Loucy (cell line): ENCODE measurements around the gene SOBP.

ENCODE experiments used
- H2AFZ ChIP-seq: fragments of 200-600 bp; sonication (generic); 2 replicates; pipeline ENCODE4 v1.6.0; 2016; ENCODE audit warnings: antibody characterized with exemption, mild to moderate bottlenecking, low read length, moderate library complexity
- H3F3A ChIP-seq: fragments of 200-600 bp; 2 replicates; pipeline ENCODE4 v1.6.0; 2016; ENCODE audit warnings: antibody characterized with exemption, low read depth, mild to moderate bottlenecking
- H3K27me3 ChIP-seq: fragments of 200-600 bp; sonication (generic); 2 replicates; pipeline ENCODE4 v1.6.1; 2014; ENCODE audit warnings: low read length, mild to moderate bottlenecking; ENCODE audit not compliant: insufficient read depth, poor library complexity, severe bottlenecking
- H3K36me3 ChIP-seq: fragments of 200-600 bp; sonication (generic); 2 replicates; pipeline ENCODE4 v1.6.1; 2016; ENCODE audit warnings: low read length; ENCODE audit not compliant: insufficient read depth
- H3K4me1 ChIP-seq: fragments of 200-600 bp; sonication (generic); 2 replicates; pipeline ENCODE4 v1.5.1; 2014; ENCODE audit warnings: low read length, mild to moderate bottlenecking; ENCODE audit not compliant: insufficient read depth, poor library complexity, severe bottlenecking
- H3K4me2 ChIP-seq: fragments of 200-600 bp; sonication (generic); 2 replicates; pipeline ENCODE4 v1.6.0; 2014; ENCODE audit warnings: antibody characterized with exemption, low read length, low read depth, mild to moderate bottlenecking; ENCODE audit not compliant: poor library complexity, severe bottlenecking
- H3K4me3 ChIP-seq: fragments of 200-600 bp; sonication (generic); 2 replicates; pipeline ENCODE4 v1.5.1; 2014; ENCODE audit warnings: low read length, mild to moderate bottlenecking, mixed read lengths; ENCODE audit not compliant: poor library complexity, severe bottlenecking
- H3K79me2 ChIP-seq: fragments of 200-600 bp; sonication (generic); 2 replicates; pipeline ENCODE4 v1.6.1; 2014; ENCODE audit warnings: low read length; ENCODE audit not compliant: insufficient read depth
- H3K9ac ChIP-seq: fragments of 200-600 bp; sonication (generic); 2 replicates; pipeline ENCODE4 v1.6.0; 2014; ENCODE audit warnings: mild to moderate bottlenecking, low read depth, low read length, moderate library complexity; ENCODE audit not compliant: poor library complexity, severe bottlenecking
- H3K9me2 ChIP-seq: fragments of 200-600 bp; sonication (generic); replicated peaks from 2 replicates; pipeline ENCODE4 v1.6.1; 2016; ENCODE audit warnings: low read depth, low read length, mixed read lengths
- H3K9me3 ChIP-seq: fragments of 200-600 bp; sonication (generic); 2 replicates; pipeline ENCODE4 v1.6.1; 2014; ENCODE audit warnings: mild to moderate bottlenecking, antibody characterized with exemption, low read length, low read depth; ENCODE audit not compliant: insufficient read depth
- H4K20me1 ChIP-seq: fragments of 200-600 bp; sonication (generic); 2 replicates; pipeline ENCODE4 v1.6.0; 2014; ENCODE audit warnings: antibody characterized with exemption, low read length, mild to moderate bottlenecking; ENCODE audit not compliant: insufficient read depth, poor library complexity, severe bottlenecking
- EZH2phosphoT487 ChIP-seq: fragments of 200-600 bp; IDR thresholded peaks from 2 replicates; pipeline ENCODE4 v1.6.1; 2018; ENCODE audit warnings: antibody characterized with exemption, mild to moderate bottlenecking, moderate library complexity, borderline replicate concordance
- TF ChIP-seq, protein P1 (sequence below): fragments of 200-600 bp; sonication (generic); conservative IDR thresholded peaks from 2 replicates; pipeline ENCODE4 v1.5.1; 2014; ENCODE audit warnings: mild to moderate bottlenecking, antibody characterized with exemption, low read length

SOBP gene

DNA sequence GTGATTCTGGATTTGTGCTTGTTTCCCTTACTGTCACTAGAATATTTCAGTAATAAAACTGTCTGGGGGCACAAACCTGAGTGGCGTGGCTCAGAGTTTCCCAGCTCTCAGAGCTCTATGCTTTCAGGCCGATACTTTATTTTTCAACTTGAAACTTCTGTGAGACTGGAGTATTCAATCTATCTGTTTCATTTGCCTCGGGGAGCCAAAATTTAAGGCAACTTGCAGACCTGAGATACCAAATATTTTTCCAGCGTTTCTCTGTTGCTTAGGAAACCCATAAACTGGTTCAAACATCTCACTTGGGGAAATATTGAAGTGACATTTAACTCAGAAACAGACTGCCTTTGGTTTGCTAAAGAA, 74.7 kb downstream of the SOBP start:
- Histone ChIP-seq H3K79me2 (no peaks in the 10 kb centered on the region), H3K27me3 (no peaks in the 10 kb centered on the region), H4K20me1 (peaks cover 4% of the 10 kb centered on the region), H3F3A (no peaks in the 10 kb centered on the region), H3K9ac (no peak overlapping the region), H3K9me3 (no peaks in the 10 kb centered on the region), H3K4me1 (peaks cover 3% of the 10 kb centered on the region), H2AFZ (no peak overlapping the region), H3K4me2 (no peak overlapping the region), H3K9me2 (no peaks in the 10 kb centered on the region), H3K4me3 (no peak overlapping the region), H3K36me3 (peaks cover 6% of the 10 kb centered on the region; the same call in 1 of the 2 replicates)
- TF ChIP-seq, protein P1, sequence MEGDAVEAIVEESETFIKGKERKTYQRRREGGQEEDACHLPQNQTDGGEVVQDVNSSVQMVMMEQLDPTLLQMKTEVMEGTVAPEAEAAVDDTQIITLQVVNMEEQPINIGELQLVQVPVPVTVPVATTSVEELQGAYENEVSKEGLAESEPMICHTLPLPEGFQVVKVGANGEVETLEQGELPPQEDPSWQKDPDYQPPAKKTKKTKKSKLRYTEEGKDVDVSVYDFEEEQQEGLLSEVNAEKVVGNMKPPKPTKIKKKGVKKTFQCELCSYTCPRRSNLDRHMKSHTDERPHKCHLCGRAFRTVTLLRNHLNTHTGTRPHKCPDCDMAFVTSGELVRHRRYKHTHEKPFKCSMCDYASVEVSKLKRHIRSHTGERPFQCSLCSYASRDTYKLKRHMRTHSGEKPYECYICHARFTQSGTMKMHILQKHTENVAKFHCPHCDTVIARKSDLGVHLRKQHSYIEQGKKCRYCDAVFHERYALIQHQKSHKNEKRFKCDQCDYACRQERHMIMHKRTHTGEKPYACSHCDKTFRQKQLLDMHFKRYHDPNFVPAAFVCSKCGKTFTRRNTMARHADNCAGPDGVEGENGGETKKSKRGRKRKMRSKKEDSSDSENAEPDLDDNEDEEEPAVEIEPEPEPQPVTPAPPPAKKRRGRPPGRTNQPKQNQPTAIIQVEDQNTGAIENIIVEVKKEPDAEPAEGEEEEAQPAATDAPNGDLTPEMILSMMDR: no peak
- no peak for TF ChIP-seq EZH2phosphoT487

DNA sequence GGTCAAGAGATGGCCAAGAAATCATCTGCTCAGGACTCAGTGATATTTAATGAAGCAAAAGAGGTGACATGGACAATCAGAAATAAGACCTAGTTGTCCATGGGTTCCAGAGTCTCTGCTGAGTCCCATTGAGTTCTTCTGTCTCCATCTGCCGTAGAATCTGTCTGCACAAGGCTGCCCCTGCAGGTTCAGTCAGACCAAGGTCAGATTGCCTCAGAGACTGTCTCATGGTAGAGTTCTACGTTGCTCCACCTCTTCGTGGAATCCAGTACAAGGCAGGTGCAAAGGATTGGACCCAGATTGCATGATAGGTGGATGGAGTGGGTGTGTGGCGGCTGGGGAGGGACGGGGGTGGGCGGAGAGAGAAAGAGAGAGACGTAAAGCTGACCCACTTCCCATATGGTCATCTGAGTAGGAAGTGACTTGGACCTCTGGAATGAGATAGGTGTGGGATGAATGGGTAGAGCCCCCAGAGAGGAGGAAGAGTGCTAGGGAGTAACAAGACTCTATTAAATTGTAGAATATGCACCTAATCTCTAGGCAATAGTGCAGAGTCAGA, 75.3 kb downstream of the SOBP start:
- no peak overlapping the region for H2AFZ ChIP-seq
- no peaks in the 10 kb centered on the region for H3K9me2 ChIP-seq
- H3K36me3 ChIP-seq: peaks cover 5% of the 10 kb centered on the region; the same call in 1 of the 2 replicates
- no peak overlapping the region for H3K9ac ChIP-seq
- H3K4me2 ChIP-seq: no peak overlapping the region
- peaks cover 10% of the 10 kb centered on the region for H3K4me1 ChIP-seq
- peaks cover 6% of the 10 kb centered on the region for H4K20me1 ChIP-seq
- no peaks in the 10 kb centered on the region for H3K79me2 ChIP-seq
- no peak overlapping the region for H3K4me3 ChIP-seq
- no peaks in the 10 kb centered on the region for H3F3A ChIP-seq
- TF ChIP-seq, protein P1: no peak
- no peak for TF ChIP-seq EZH2phosphoT487
- no peaks in the 10 kb centered on the region for H3K27me3 ChIP-seq
- H3K9me3 ChIP-seq: no peaks in the 10 kb centered on the region

DNA sequence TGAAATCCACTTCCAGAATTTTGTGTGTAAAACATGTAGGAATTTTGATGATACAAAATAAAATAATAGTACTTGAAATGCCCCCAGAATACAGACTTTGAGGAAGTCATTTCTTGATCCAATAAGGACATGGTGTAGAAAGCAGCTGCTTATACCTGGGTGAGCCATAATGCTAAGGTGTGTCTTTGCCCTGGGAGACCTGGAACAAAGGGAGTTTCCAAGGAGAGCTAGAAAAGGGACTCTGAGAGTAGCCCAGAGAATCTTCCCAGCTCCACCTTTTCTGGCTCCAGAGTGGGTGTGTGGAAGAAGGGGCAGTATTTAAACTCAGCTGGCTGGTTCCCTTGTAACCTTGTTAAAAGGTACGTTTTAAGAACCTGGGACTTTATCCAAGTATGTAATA, 77.7 kb downstream of the SOBP start:
- Histone ChIP-seq H3K4me1 (peaks cover 30% of the 10 kb centered on the region), H3K9ac (no peak overlapping the region), H3K4me2 (no peak overlapping the region), H3K36me3 (no peaks in the 10 kb centered on the region; the same call in 1 of the 2 replicates), H4K20me1 (peaks cover 6% of the 10 kb centered on the region), H3K79me2 (no peaks in the 10 kb centered on the region), H3K9me3 (no peaks in the 10 kb centered on the region), H3F3A (no peaks in the 10 kb centered on the region), H3K27me3 (no peaks in the 10 kb centered on the region), H3K9me2 (no peaks in the 10 kb centered on the region), H2AFZ (no peak overlapping the region), H3K4me3 (no peak overlapping the region)
- TF ChIP-seq, protein P1: no peak
- TF ChIP-seq EZH2phosphoT487: no peak
